Ectodermal cell (in vitro differentiated cells): Measurements from ENCODE around the gene AHCY.
"Not testable (repeated sequence)": the region's sequence is repeated elsewhere in the genome, so short reads cannot be mapped to it uniquely, and the experiment has no call there.

ENCODE experiments used
- H3K27ac ChIP-seq: 2 replicates; pipeline ENCODE4 v1.7.0; 2013; ENCODE audit warnings: mild to moderate bottlenecking, low read depth, low read length; ENCODE audit not compliant: insufficient read depth, poor library complexity, severe bottlenecking
- H3K27me3 ChIP-seq: 2 replicates; pipeline ENCODE4 v1.7.0; 2013; ENCODE audit warnings: mild to moderate bottlenecking, low read length; ENCODE audit not compliant: insufficient read depth, control insufficient read depth, poor library complexity, severe bottlenecking
- H3K36me3 ChIP-seq: one replicate; pipeline ENCODE4 v1.7.0; 2013; ENCODE audit warnings: low read length; ENCODE audit not compliant: control insufficient read depth, insufficient read depth
- H3K4me1 ChIP-seq: one replicate; pipeline ENCODE4 v1.7.0; 2013; ENCODE audit warnings: low read length; ENCODE audit not compliant: control insufficient read depth, insufficient read depth
- H3K4me3 ChIP-seq: 2 replicates; pipeline ENCODE4 v1.7.0; 2013; ENCODE audit warnings: low read depth, low read length, control low read depth; ENCODE audit not compliant: insufficient read depth
- H3K9me3 ChIP-seq: 2 replicates; pipeline ENCODE4 v1.7.0; 2013; ENCODE audit warnings: mild to moderate bottlenecking, low read length, moderate library complexity; ENCODE audit not compliant: control insufficient read depth
- WGBS, 2 experiments: methylation state at CpG; one replicate each; pipeline ENCODE4 v1.1.7; 2013; ENCODE audit warnings: missing lambda C conversion rate in 2 of 2; 5-methylcytosine and 5-hydroxymethylcytosine counted together

The AHCY gene

DNA sequence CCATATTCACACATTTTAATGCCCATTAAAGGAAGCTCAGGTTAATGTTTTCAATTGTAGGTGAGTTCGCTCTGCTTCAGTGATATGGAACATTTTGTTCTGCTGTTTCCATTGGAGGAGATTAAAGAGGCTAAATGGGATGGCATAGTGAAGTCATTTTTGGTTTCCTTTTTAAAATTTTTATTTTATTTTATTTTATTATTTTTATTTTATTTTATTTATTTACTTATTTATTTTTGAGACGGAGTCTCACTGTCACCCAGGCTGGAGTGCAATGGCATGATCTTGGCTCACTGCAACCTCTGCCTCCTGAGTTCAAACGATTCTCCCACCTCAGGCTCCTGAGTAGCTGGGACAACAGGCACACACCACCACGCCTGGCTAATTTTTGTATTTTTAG, 61.1 kb downstream of the AHCY start:
- H3K4me1 ChIP-seq, H3K9me3 ChIP-seq, H3K27me3 ChIP-seq, H3K4me3 ChIP-seq, H3K27ac ChIP-seq, H3K36me3 ChIP-seq: not testable (repeated sequence)
- 94 to 95% methylated on average over 4 of the region's 4 CpGs for WGBS, 2 experiments

DNA sequence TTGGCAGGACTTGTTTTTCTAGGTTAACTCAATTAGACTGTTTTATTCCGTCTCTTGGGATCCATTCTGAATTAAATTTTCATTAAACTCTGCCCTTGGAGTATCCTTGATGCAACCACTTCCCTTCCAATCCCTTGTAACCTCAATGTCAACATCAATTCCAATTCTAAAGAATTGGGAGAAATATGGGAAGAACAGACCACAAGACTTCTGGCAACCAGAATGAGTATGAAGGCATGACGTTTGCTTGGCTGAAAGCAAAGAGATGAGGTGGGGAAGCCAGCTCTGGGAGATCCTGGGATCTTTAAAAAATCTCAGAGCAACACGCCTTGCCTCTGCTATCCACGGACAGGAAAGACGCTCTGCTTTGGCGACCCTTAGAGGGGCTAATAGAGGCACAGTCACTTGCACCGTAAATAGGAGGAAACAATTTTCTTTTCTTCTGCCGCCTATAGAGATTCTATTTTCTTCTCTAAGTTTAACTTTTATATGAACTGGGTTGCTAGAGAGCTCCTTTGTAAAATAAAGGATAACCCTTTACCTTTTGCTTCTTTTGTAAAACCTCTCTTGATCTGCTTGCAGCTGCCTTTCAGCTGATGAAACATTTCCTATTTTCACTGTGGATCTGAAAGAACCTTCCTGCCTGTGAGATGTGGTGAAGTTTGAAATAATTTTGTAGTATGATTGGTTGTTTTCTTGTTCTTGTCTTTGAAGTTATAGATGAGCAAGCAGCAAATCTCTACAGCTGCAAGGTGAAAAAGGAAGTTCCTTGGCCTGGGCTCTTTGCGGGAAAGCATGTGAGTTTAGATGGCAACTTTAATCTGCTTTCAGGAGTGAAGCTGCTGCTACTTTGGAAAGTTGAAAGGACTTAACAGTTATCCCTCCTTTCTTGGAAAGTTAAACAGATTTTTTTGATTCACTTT, 62.2 kb downstream of the AHCY start, which contains the start of gene ASIP:
Gene ASIP, plus strand, starts transcription at position 731 of the 923 bp plus-strand sequence. CDS start 18,952 bp downstream, outside the sequence.
- Histone ChIP-seq H3K9me3 (no peaks in the 10 kb centered on the region), H3K27me3 (no peaks in the 10 kb centered on the region), H3K4me3 (no peak within 1 kb of the TSS), H3K27ac (no peak within 1 kb of the TSS), H3K4me1 (no peaks in the 10 kb centered on the region), H3K36me3 (no peaks in the 10 kb centered on the region)
- 83 to 86% methylated on average over 8 to 9 of the region's 9 CpGs for WGBS, 2 experiments

DNA sequence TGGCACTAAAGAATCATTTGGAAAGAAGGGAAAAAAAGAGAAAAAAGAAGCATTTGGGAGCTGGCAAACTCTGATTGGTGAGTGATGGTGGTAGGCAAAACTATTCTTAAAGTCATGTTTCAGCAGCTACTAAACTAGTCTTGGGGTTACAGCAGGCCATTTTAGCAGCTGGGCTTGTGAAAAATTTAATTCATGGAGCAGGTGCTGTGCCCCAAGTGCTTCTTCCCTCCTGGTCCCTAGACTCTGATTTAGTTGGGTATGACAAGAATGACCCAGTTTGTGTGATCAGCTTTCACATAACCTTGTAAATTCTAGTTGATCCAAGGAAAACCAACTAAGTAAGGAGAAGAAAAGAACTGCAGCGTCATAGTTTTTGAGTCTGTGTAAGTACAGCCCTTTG, 63.0 kb downstream of the AHCY start:
- no peaks in the 10 kb centered on the region for H3K27me3 ChIP-seq
- H3K27ac ChIP-seq: no peak overlapping the region
- no peak overlapping the region for H3K4me3 ChIP-seq
- no peaks in the 10 kb centered on the region for H3K36me3 ChIP-seq
- H3K9me3 ChIP-seq: no peaks in the 10 kb centered on the region
- 92 to 100% methylated on average over 1 of the region's 1 CpG for WGBS, 2 experiments
- H3K4me1 ChIP-seq: no peaks in the 10 kb centered on the region

DNA sequence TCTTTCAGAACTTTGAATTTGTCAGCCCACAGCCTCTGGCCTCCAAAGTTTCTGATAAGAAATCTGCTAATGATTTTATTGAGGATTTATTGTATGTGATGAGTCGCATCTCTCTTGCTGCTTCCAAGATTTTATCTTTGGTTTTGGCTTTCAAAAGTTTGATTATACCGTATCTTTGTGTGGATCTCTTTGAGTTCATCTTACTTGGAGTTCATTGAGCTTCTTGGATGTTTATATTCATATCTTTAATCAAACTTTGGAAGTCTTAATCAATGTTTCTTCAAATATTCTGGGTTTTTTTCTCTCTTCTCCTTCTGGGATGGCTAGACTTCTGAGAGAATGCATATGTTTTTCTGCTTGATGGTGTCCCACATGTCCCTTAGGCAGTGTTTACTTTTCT, 65.2 kb downstream of the AHCY start:
- no peaks in the 10 kb centered on the region for H3K4me1 ChIP-seq
- H3K36me3 ChIP-seq: no peaks in the 10 kb centered on the region
- H3K4me3 ChIP-seq: no peak overlapping the region
- no peaks in the 10 kb centered on the region for H3K27me3 ChIP-seq
- no peak overlapping the region for H3K27ac ChIP-seq
- WGBS, 2 experiments: 90 to 98% methylated on average over 2 of the region's 2 CpGs
- H3K9me3 ChIP-seq: no peaks in the 10 kb centered on the region

DNA sequence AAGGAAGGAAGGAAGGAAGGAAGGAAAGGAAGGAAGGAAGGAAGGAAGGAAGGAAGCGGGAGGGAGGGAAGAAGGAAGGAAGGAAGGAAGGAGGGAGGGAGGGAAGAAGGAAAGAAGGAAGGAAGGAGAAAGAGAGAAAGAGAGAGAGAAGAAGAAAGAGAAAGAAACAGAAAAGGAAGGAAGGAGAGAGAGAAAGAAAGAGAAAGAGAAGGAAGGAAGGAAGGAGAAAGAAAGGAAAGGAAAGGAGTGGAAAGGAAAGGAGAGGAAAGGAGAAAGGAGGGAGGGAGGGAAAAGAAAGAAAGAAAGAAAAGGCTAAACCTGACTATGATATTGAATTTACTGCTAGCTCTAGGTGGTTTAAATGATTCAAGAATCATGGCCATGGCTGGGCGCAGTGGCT, 67.3 kb downstream of the AHCY start:
- Histone ChIP-seq H3K4me3 (no peak overlapping the region), H3K27me3 (no peaks in the 10 kb centered on the region), H3K9me3 (no peaks in the 10 kb centered on the region), H3K36me3 (no peaks in the 10 kb centered on the region), H3K27ac (no peak overlapping the region), H3K4me1 (no peaks in the 10 kb centered on the region)
- 90 to 92% methylated on average over 2 of the region's 2 CpGs for WGBS, 2 experiments

DNA sequence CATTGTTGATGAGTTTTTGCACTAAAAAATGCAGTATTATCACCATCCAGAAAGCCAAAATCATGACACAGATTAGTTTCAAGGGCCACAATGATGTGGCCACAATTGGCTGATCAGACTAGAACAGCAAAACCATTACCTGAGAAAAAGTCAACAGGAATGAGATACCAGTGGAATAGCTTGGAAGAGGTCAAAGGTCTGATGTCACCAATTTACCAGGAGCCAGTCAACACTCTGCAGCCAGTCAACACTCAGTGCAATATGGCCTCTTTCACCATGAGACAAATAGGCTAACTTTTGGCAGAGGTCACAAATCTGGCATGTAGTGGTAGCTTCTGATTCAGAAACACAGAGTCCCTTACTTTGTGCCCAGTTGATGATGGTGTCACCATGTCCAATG, 69.5 kb downstream of the AHCY start:
- H3K4me1 ChIP-seq: no peaks in the 10 kb centered on the region

DNA sequence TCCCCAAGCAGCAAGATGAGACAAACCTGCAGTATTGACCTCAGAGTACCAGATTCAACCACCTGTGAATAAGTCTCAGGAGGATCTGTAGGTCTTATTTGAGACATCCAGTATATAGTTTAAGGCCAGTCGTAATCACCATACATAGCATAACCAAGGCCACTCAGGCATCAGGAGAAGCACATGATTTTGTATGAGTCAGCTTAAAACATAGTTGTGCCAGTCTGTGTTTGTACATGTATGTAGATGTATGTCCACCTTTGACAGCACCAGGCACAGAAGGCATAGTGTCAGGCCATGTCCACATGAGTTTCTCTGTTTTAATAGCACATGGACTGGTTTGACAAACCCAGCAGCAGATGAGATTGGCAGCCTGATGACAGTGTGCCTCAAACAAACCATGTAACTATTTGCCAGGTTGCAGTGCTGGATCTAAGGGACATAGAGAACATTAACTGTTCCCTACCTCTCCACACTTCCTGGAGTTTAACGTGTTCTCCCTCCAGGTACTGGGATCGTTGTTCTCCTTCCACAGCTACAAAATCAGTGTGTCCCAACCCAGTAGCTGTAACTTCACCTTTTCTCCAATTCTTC, 70.6 kb downstream of the AHCY start:
- Histone ChIP-seq H3K36me3 (no peaks in the 10 kb centered on the region), H3K27ac (no peak overlapping the region), H3K27me3 (no peaks in the 10 kb centered on the region), H3K4me1 (no peaks in the 10 kb centered on the region), H3K9me3 (no peaks in the 10 kb centered on the region), H3K4me3 (no peak overlapping the region)
- WGBS, 2 experiments: 94% methylated on average over 3 of the region's 3 CpGs

More for the DNA sequence above, 69.5 kb downstream of the AHCY start:
- Histone ChIP-seq H3K27me3 (no peaks in the 10 kb centered on the region), H3K27ac (no peak overlapping the region), H3K9me3 (no peaks in the 10 kb centered on the region), H3K36me3 (no peaks in the 10 kb centered on the region), H3K4me3 (no peak overlapping the region)

DNA sequence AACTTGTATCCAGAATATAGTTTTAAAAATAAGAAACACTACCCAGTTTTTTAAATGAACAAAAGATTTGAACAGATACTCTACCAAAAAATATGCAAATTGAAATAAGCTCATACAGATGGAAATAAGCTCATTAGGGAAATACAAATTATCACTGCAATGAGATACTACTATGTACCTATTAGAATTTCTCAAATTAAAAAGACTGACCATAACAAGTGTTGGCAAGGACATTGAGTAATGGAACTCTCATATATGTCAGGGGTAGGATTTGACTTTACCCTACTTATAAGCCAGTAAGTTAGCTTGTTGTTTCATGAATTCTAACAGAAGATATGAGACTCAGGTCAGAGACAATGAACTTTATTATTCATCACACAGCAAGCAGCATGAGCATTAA, 71.5 kb downstream of the AHCY start:
- Histone ChIP-seq H3K4me1 (no peaks in the 10 kb centered on the region), H3K36me3 (no peaks in the 10 kb centered on the region), H3K4me3 (no peak overlapping the region), H3K27ac (no peak overlapping the region), H3K27me3 (no peaks in the 10 kb centered on the region), H3K9me3 (no peaks in the 10 kb centered on the region)
